Gastroesophageal sphincter (tissue), 4 donors: ENCODE results near the gene PTPN20. TPM values are rescaled to one million over a fixed set of nuclear protein-coding genes. Genes with fewer than 3 reads are reported as not detected.

Experiments used
- ATAC-seq: fragments of 150-250 bp; one replicate; pipeline ENCODE4 v1.9.1; 2016; ENCODE audit warnings: mild to moderate bottlenecking, moderate library complexity
- H3K27ac ChIP-seq, 4 donors: fragments of 200-600 bp; sonication (generic) in 3 of 4; 1 replicate in 3 of 4; 2 replicates in 1 of 4; pipeline ENCODE4 v1.5.1; 2016 to 2019
- H3K27me3 ChIP-seq: fragments of 200-600 bp; sonication (generic); one replicate; pipeline ENCODE4 v1.5.1; 2019
- H3K36me3 ChIP-seq, 2 donors: fragments of 200-600 bp; sonication (generic); one replicate each; pipeline ENCODE4 v1.5.1; 2019; ENCODE audit warnings: control low read depth in 1 of 2
- H3K4me1 ChIP-seq, 3 donors: fragments of 200-600 bp; sonication (generic); 1 replicate in 2 of 3; 2 replicates in 1 of 3; pipeline ENCODE4 v1.5.1; 2016 to 2019; ENCODE audit warnings: control low read depth in 2 of 3
- H3K4me3 ChIP-seq, 2 donors: fragments of 200-600 bp; sonication (generic); one replicate each; pipeline ENCODE4 v1.5.1; 2019; ENCODE audit warnings: mild to moderate bottlenecking in 1 of 2, moderate library complexity in 1 of 2
- H3K9me3 ChIP-seq, 3 donors: fragments of 200-600 bp; sonication (generic); one replicate each; pipeline ENCODE4 v1.5.1; 2017 to 2019; ENCODE audit warnings: control low read depth in 2 of 3
- EP300 ChIP-seq: sonication (generic); formaldehyde crosslinking; IDR thresholded peaks from one replicate; pipeline ENCODE4 v1.6.1; 2017; ENCODE audit warnings: antibody characterized with exemption, mild to moderate bottlenecking
- POLR2A ChIP-seq, 2 donors: fragments of 450-650 bp; IDR thresholded peaks; one replicate each; pipeline ENCODE4 v1.6.1; 2017; ENCODE audit warnings: antibody characterized with exemption in 2 of 2, mild to moderate bottlenecking in 2 of 2, moderate library complexity in 1 of 2
- POLR2AphosphoS5 ChIP-seq: sonication (generic); formaldehyde crosslinking; IDR thresholded peaks from one replicate; pipeline ENCODE4 v1.6.1; 2017; ENCODE audit warnings: antibody characterized with exemption
- WGBS, 2 donors: methylation state at CpG; one replicate each; pipeline ENCODE4 v1.1.5; 2018; ENCODE audit warnings: low coverage in 1 of 2; 5-methylcytosine and 5-hydroxymethylcytosine counted together
- total RNA-seq, 4 donors: library from RNA; depleted of rRNA; stranded (reverse); fragments of >200 nt; gene quantifications; one replicate each; pipeline ENCODE4 v1.1.0, GENCODE V29; 2016
- TF ChIP-seq, protein P1 (sequence below), 4 experiments: fragments of 200-600 bp in 2 of 4; fragments of 450-650 bp in 2 of 4; sonication (generic) in 1 of 4; IDR thresholded peaks; one replicate each; pipeline ENCODE4 v1.5.1; 2017 to 2019; ENCODE audit warnings: antibody characterized with exemption in 4 of 4, mild to moderate bottlenecking in 2 of 4, moderate library complexity in 2 of 4

Gene PTPN20
- total RNA-seq, 4 donors from 2014 or later = 0.94 to 9.5 (median 2.8) TPM

DNA sequence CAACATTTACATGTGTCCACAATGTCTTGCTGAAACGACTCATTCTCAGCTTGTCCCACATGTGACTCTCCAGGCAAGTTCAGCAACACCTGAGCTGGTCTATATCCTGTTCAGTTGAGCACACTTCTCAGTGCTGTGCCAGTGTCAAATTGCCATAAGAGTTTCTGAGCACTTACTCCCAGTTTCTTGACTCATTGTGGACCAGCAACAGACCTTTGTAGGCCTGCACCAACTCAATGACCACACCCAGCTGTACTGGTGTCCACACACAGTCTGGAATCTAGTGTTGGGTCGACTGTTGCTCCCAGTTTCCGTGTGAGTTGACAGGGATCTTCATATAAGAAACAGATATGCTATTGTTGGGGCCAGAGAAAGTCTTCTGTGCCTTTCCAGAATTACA is 88.0 kb downstream of the PTPN20 start:
- peaks cover 0 to 7% (median 0%) of the 10 kb centered on the region in 3 donors for H3K9me3 ChIP-seq
- no peak for ATAC-seq
- H3K27ac ChIP-seq = no peak overlapping the region
- H3K4me1 ChIP-seq = no peaks in the 10 kb centered on the region
- H3K27me3 ChIP-seq = no peaks in the 10 kb centered on the region
- TF ChIP-seq POLR2A (IDR thresholded peaks at IDR 0.05) = no peak
- TF ChIP-seq, protein P1, sequence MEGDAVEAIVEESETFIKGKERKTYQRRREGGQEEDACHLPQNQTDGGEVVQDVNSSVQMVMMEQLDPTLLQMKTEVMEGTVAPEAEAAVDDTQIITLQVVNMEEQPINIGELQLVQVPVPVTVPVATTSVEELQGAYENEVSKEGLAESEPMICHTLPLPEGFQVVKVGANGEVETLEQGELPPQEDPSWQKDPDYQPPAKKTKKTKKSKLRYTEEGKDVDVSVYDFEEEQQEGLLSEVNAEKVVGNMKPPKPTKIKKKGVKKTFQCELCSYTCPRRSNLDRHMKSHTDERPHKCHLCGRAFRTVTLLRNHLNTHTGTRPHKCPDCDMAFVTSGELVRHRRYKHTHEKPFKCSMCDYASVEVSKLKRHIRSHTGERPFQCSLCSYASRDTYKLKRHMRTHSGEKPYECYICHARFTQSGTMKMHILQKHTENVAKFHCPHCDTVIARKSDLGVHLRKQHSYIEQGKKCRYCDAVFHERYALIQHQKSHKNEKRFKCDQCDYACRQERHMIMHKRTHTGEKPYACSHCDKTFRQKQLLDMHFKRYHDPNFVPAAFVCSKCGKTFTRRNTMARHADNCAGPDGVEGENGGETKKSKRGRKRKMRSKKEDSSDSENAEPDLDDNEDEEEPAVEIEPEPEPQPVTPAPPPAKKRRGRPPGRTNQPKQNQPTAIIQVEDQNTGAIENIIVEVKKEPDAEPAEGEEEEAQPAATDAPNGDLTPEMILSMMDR (IDR thresholded peaks at IDR 0.05) = no peak
- TF ChIP-seq POLR2AphosphoS5 = no peak
- TF ChIP-seq EP300 = no peak
- no peak overlapping the region for H3K4me3 ChIP-seq
- WGBS, 2 donors = 50 to 67% methylated on average over 2 to 3 of the region's 3 CpGs
- H3K36me3 ChIP-seq = no peaks in the 10 kb centered on the region

DNA sequence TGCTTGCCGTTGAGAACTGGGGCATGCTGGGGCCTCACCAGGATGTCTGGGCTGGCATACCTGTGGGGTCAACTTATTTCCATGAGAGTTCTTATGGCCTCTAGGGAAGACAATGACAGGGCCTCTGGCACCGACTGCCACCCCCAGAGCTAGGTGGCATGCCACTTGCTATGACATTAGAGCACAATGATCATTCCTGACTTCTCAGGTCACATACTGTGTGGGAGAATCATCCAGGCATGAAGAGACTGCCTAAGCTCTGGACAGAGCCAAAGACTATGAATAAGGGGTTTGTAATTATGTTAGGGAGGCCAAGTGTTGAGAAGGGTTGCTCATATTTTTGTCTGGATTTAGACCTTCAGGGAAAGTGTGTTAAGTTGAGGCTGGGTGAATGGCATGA is 97.5 kb downstream of the PTPN20 start:
- 100% methylated on average over 1 of the region's 2 CpGs; no CpG with 5 or more reads in 1 of the 2 donors for WGBS, 2 donors
- Histone ChIP-seq H3K9me3 (no peaks in the 10 kb centered on the region), H3K4me3 (no peak overlapping the region), H3K27me3 (no peaks in the 10 kb centered on the region), H3K4me1 (peaks cover 0 to under 1% (median 0%) of the 10 kb centered on the region in 3 donors), H3K27ac (no peak overlapping the region), H3K36me3 (no peaks in the 10 kb centered on the region)
- TF ChIP-seq EP300 = no peak
- TF ChIP-seq, protein P1 (IDR thresholded peaks at IDR 0.05) = no peak
- TF ChIP-seq POLR2A (IDR thresholded peaks at IDR 0.05) = no peak
- no peak for TF ChIP-seq POLR2AphosphoS5
- no peak for ATAC-seq

DNA sequence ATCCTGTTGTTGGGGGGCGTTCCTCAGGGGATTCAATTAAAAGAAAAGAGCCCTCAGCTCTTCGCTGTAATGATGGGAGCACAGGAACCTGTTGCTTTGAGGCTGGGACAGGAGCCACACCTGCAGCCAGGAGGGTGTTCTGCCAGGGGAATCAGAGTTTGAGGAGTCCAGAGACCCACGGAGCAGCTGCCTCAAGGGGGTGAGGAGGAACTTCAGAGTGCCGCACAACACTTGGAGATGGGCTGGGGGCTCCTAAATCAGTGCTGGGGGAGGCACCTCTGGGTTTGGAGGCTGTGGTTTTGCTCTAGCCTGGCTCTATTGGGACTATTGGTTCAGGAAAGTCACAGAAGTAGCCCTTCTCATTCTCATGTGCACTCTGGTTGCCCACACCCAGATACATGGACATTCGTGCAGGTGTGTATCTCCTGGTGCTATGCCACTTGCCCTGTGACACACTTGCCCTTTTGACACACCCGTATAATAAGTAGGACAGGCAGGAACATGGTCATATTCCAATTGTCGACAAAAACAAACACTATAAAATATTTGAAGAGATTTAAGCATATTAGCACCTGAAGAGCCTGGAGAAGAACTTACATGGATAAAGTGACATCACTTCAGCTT is 98.1 kb downstream of the PTPN20 start:
- Histone ChIP-seq H3K27ac (no peak overlapping the region), H3K9me3 (no peaks in the 10 kb centered on the region), H3K4me3 (no peak overlapping the region), H3K4me1 (peaks cover 0 to 6% (median 0%) of the 10 kb centered on the region in 3 donors), H3K36me3 (no peaks in the 10 kb centered on the region), H3K27me3 (no peaks in the 10 kb centered on the region)
- TF ChIP-seq POLR2AphosphoS5 = no peak
- TF ChIP-seq EP300 = no peak
- TF ChIP-seq POLR2A (IDR thresholded peaks at IDR 0.05) = no peak
- TF ChIP-seq, protein P1 (IDR thresholded peaks at IDR 0.05) = no peak
- WGBS, 2 donors = 68 to 79% methylated on average over 4 to 6 of the region's 7 CpGs
- no peak for ATAC-seq

DNA sequence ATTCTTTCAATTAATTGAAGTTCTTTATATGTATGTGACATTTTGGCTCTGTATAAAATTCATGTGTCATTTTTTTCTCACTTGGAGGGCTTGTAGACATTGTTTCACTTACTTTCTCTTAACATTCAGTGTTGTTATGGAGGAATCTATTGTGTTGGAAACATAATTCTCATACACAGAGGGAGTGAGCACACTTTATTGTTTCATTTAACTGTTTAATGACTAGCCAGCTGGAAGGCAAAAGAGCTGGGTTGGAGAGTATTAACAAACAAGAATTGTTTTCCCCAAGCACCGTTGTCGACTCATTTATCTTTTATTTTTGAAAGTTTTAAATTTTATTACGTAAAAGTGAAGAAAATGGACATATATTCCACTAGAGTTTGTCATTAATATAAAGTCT is 98.8 kb downstream of the PTPN20 start:
- no peaks in the 10 kb centered on the region for H3K9me3 ChIP-seq
- WGBS, 2 donors = 65 to 87% methylated on average over 3 of the region's 3 CpGs
- ATAC-seq = no peak
- no peaks in the 10 kb centered on the region for H3K36me3 ChIP-seq
- no peak overlapping the region for H3K27ac ChIP-seq
- TF ChIP-seq POLR2A (IDR thresholded peaks at IDR 0.05) = no peak
- TF ChIP-seq EP300 = no peak
- TF ChIP-seq, protein P1 (IDR thresholded peaks at IDR 0.05) = no peak
- H3K4me1 ChIP-seq = peaks cover 0 to 9% (median 0%) of the 10 kb centered on the region in 3 donors
- H3K27me3 ChIP-seq = no peaks in the 10 kb centered on the region
- no peak overlapping the region for H3K4me3 ChIP-seq

DNA sequence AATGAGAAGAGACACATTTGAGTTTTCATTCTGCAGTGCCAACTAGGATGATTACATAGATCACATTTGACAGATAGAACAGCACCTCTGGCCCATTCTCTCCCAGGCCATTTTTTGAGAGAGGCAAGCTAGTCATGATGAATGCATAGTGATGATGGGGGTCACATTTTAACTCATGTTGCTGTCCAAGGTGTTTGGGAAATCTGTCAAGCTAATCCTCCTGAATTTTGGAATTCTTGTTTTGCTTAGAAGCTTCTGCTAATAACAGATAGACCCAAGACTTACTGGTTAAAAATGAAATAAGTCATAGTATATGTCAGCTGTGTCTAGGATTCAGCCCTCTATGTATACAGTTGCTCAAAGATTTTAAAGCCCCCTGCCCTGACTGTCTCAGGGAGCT is 101.0 kb downstream of the PTPN20 start:
- Histone ChIP-seq H3K36me3 (no peaks in the 10 kb centered on the region), H3K27ac (no peak overlapping the region), H3K9me3 (no peaks in the 10 kb centered on the region), H3K4me3 (no peak overlapping the region), H3K27me3 (peaks cover 9% of the 10 kb centered on the region), H3K4me1 (peaks cover 0 to 9% (median 0%) of the 10 kb centered on the region in 3 donors)
- no peak for TF ChIP-seq POLR2AphosphoS5
- ATAC-seq = no peak
